DND-41 (cell line): Measurements from ENCODE around the gene GPR39.

Experiments
- CTCF ChIP-seq: IDR thresholded peaks from 2 replicates; pipeline ENCODE4 v1.5.1; 2012; ENCODE audit warnings: borderline replicate concordance, low read length, moderate library complexity, mild to moderate bottlenecking; ENCODE audit not compliant: poor library complexity, severe bottlenecking; ENCODE audit errors: extremely low read depth
- EZH2 ChIP-seq: IDR thresholded peaks from 3 replicates; pipeline ENCODE4 v1.6.1; 2012; ENCODE audit warnings: borderline replicate concordance, low read depth, mild to moderate bottlenecking, moderate library complexity, low read length, inconsistent platforms; ENCODE audit not compliant: severe bottlenecking

DNA sequence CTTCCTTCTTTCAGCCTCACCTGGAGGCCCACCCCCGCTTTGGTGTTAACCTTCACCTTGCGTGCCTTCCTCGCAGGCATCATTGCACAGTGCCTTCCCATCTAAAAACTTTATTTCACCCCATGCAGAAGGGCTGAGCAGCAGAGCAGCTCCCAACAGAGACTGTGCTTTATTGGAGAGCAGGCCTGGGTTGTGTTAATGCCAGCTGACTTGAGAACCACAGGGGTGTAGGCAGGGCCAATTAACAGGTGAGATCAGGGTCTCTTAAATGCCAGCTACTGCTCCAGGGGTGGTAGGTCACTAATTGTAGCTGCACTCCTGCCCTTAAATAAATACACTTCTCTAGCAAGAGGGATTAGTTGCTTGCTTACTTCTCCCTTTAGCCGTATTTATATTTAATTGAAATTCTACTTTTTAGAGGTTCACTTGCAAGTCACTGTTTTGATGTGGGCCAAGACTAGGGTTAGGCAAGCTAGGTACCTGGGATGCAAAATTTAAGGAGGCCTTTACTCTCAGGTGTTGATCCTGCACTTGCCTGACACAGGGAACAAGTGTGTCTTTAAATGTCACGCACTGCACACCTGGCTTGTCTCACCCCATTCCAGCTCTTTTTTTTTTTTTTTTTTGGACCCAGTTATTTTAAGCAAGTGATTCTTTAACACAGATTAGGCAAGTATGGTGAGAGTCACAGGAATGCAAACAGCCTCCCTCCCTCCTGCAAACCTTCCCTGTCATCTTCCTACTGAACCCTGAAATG lies 198.9 kb downstream of the GPR39 start:
- TF ChIP-seq EZH2 (no peak), CTCF (no peak)
